Measurements from ENCODE around the gene ZNF724. TPM values are rescaled to one million over a fixed set of nuclear protein-coding genes. Genes with fewer than 3 reads are reported as not detected.
"Not testable (repeated sequence)": the region's sequence is repeated elsewhere in the genome, so short reads cannot be mapped to it uniquely, and the experiment has no call there.

The ZNF724 gene
- total RNA-seq, 2 donors from 2014 or later: 2.1 to 3.2 TPM

- Mint-ChIP-seq H3K27ac (peak overlapping the region; percentile 21), H3K4me3 (no peak overlapping the region), H3K4me1 (peaks cover 3% of the 10 kb centered on the region), H3K36me3 (ENCODE audit: low read depth) (peaks cover 4% of the 10 kb centered on the region), H3K27me3 (no peaks in the 10 kb centered on the region)
- ATAC-seq (no peak), DNase-seq (no peak)
- H3K9me3 ChIP-seq (ENCODE audit: control insufficient read depth, low read length, poor library complexity, severe bottlenecking): no peaks in the 10 kb centered on the region
These were observed 13.8 kb upstream of the ZNF724 start for GRCh38 chr19:23263870-23264590.

DNA sequence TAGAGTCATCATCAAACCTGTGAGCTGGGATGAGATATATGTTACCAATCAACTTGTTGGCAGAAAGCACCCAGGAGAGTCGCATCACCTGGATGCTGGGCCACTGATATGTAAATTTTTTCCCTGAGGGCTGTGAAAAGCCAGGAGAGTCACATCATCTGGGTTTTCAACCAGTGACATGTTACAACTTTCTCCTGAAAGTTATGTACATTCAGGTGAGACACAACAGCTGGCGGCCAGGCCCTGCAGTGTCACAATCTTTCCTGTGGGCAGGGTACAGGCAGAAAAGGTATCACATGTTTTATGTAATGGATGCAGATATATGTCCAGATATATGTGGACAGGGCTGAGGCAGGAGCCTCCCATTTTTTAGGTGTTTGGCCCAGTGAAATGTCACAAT lies 13.2 kb upstream of the ZNF724 start:
- DNase-seq: no peak
- H3K4me3 Mint-ChIP-seq: no peak overlapping the region
- no peaks in the 10 kb centered on the region for H3K27me3 Mint-ChIP-seq
- ATAC-seq: no peak
- H3K27ac Mint-ChIP-seq: peak overlapping the region; percentile 21
- no peaks in the 10 kb centered on the region for H3K9me3 ChIP-seq (ENCODE audit: control insufficient read depth, low read length, poor library complexity, severe bottlenecking)
- H3K4me1 Mint-ChIP-seq: peaks cover 3% of the 10 kb centered on the region
- H3K36me3 Mint-ChIP-seq (ENCODE audit: low read depth): peaks cover 4% of the 10 kb centered on the region

- ATAC-seq (no peak), DNase-seq (no peak)
- no peaks in the 10 kb centered on the region for H3K9me3 ChIP-seq (ENCODE audit: control insufficient read depth, low read length, poor library complexity, severe bottlenecking)
- H3K36me3 Mint-ChIP-seq (ENCODE audit: low read depth): peaks cover 4% of the 10 kb centered on the region
- peaks cover 3% of the 10 kb centered on the region for H3K4me1 Mint-ChIP-seq
- H3K27me3 Mint-ChIP-seq: no peaks in the 10 kb centered on the region
- H3K27ac Mint-ChIP-seq: no peak overlapping the region
- no peak overlapping the region for H3K4me3 Mint-ChIP-seq
These were observed 12.7 kb upstream of the ZNF724 start for GRCh38 chr19:23262920-23263319.

DNA sequence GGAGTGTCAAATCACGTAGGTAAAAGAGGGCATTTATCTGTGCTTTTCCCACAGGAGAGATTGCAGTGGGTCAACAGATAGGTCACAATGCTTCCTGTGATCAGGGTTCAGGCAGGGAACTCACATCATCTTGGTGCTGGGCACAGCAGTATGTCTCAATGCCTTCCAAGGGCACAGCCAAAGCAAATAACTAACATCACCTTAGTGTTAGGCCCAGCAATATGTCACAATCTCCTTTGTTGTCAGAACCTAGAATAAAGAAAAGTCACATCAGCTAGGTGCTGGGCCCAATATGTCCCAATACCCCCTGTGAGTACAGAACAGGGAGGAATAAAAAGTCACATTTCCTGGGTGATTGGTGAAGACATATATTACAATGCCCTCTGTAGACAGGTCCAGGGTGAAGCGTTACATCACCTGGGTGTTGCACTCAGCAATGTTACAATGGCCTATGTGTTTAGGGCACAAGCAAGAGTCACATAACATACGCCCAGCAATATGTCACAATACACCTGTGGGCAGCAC lies 11.4 kb upstream of the ZNF724 start:
- H3K27ac Mint-ChIP-seq: no peak overlapping the region
- H3K27me3 Mint-ChIP-seq: no peaks in the 10 kb centered on the region
- peaks cover 4% of the 10 kb centered on the region for H3K36me3 Mint-ChIP-seq (ENCODE audit: low read depth)
- H3K4me3 Mint-ChIP-seq: no peak overlapping the region
- no peak for ATAC-seq
- DNase-seq: no peak
- no peaks in the 10 kb centered on the region for H3K9me3 ChIP-seq (ENCODE audit: control insufficient read depth, low read length, poor library complexity, severe bottlenecking)
- H3K4me1 Mint-ChIP-seq: no peaks in the 10 kb centered on the region

- ATAC-seq (no peak), DNase-seq (no peak)
- no peaks in the 10 kb centered on the region for H3K4me1 Mint-ChIP-seq
- no peaks in the 10 kb centered on the region for H3K9me3 ChIP-seq (ENCODE audit: control insufficient read depth, low read length, poor library complexity, severe bottlenecking)
- peaks cover 4% of the 10 kb centered on the region for H3K36me3 Mint-ChIP-seq (ENCODE audit: low read depth)
- H3K27me3 Mint-ChIP-seq: no peaks in the 10 kb centered on the region
- H3K27ac Mint-ChIP-seq: peak overlapping the region; percentile 49
- no peak overlapping the region for H3K4me3 Mint-ChIP-seq
These were observed 10.8 kb upstream of the ZNF724 start for GRCh38 chr19:23260956-23261355.

GRCh38 chr19:23259961-23260360 lies 9.8 kb upstream of the ZNF724 start:
- peak overlapping the region; percentile 49 for H3K27ac Mint-ChIP-seq
- H3K9me3 ChIP-seq (ENCODE audit: control insufficient read depth, low read length, poor library complexity, severe bottlenecking): no peaks in the 10 kb centered on the region
- no peak overlapping the region for H3K4me3 Mint-ChIP-seq
- H3K27me3 Mint-ChIP-seq: no peaks in the 10 kb centered on the region
- DNase-seq: no peak
- peaks cover 4% of the 10 kb centered on the region for H3K36me3 Mint-ChIP-seq (ENCODE audit: low read depth)
- ATAC-seq: no peak
- H3K4me1 Mint-ChIP-seq: no peaks in the 10 kb centered on the region

- H3K4me3 Mint-ChIP-seq: no peak overlapping the region
- DNase-seq (no peak), ATAC-seq (no peak)
- no peaks in the 10 kb centered on the region for H3K4me1 Mint-ChIP-seq
- H3K27ac Mint-ChIP-seq: no peak overlapping the region
- no peaks in the 10 kb centered on the region for H3K9me3 ChIP-seq (ENCODE audit: control insufficient read depth, low read length, poor library complexity, severe bottlenecking)
- peaks cover under 1% of the 10 kb centered on the region for H3K36me3 Mint-ChIP-seq (ENCODE audit: low read depth)
- no peaks in the 10 kb centered on the region for H3K27me3 Mint-ChIP-seq
These were observed 5.5 kb upstream of the ZNF724 start for GRCh38 chr19:23255700-23256099.

GRCh38 chr19:23254141-23254910 lies 4.1 kb upstream of the ZNF724 start:
- Mint-ChIP-seq H3K27ac (no peak overlapping the region), H3K4me3 (no peak overlapping the region), H3K4me1 (peaks cover 4% of the 10 kb centered on the region), H3K36me3 (ENCODE audit: low read depth) (no peaks in the 10 kb centered on the region), H3K27me3 (no peaks in the 10 kb centered on the region)
- DNase-seq (no peak), ATAC-seq (no peak)
- no peaks in the 10 kb centered on the region for H3K9me3 ChIP-seq (ENCODE audit: control insufficient read depth, low read length, poor library complexity, severe bottlenecking)

DNA sequence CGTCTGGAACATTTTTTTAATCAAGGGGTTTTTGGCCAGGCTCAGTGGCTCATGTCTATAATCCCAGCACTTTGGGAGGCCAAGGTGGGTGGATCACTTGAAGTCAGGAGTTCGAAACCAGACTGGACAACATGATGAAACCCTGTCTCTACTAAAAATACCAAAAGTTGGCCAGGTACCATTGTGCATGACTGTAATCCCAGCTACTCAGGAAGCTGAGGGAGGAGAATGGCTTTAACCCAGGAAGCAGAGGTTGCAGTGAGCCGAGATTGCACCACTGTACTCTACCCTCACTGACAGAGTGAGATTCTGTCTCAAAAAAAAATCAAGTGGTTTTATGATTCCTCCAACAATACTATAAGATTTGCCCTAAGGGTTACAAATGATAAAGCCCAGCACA lies 3.1 kb upstream of the ZNF724 start:
- H3K4me1 Mint-ChIP-seq; H3K4me3 Mint-ChIP-seq; H3K9me3 ChIP-seq (ENCODE audit: control insufficient read depth, low read length, poor library complexity, severe bottlenecking); H3K27me3 Mint-ChIP-seq; DNase-seq; H3K27ac Mint-ChIP-seq; H3K36me3 Mint-ChIP-seq (ENCODE audit: low read depth); ATAC-seq: not testable (repeated sequence)

DNA sequence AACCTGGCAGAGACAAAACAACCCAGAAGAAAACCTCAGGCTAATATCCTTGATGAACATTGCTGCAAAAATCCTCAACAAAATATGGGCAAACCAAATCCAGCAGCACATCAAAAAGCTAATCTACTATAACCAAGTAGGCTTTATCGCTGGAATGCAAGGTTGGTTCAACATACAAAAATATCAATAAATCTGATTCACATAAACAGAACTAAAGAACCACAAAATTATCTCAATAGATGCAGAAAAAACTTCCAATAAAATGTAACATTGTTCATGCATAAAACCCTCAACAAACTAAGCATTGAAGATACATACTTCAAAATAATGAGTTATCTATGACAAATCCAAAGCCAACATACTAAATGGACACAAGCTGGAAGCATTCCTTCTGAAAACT lies 8.8 kb downstream of the ZNF724 start:
- DNase-seq: no peak
- H3K9me3 ChIP-seq (ENCODE audit: control insufficient read depth, low read length, poor library complexity, severe bottlenecking): peaks cover 24% of the 10 kb centered on the region
- Mint-ChIP-seq H3K27ac (no peak overlapping the region), H3K4me1 (no peaks in the 10 kb centered on the region), H3K36me3 (ENCODE audit: low read depth) (peaks cover 12% of the 10 kb centered on the region), H3K4me3 (no peak overlapping the region), H3K27me3 (no peaks in the 10 kb centered on the region)
- ATAC-seq: no peak

- no peaks in the 10 kb centered on the region for H3K27me3 Mint-ChIP-seq
- H3K9me3 ChIP-seq (ENCODE audit: control insufficient read depth, low read length, poor library complexity, severe bottlenecking): peaks cover 30% of the 10 kb centered on the region
- ATAC-seq (no peak), DNase-seq (no peak)
- H3K4me3 Mint-ChIP-seq: no peak overlapping the region
- no peaks in the 10 kb centered on the region for H3K4me1 Mint-ChIP-seq
- H3K36me3 Mint-ChIP-seq (ENCODE audit: low read depth): peaks cover 2% of the 10 kb centered on the region
- no peak overlapping the region for H3K27ac Mint-ChIP-seq
These were observed 27.1 kb downstream of the ZNF724 start for GRCh38 chr19:23222998-23223652.

- Mint-ChIP-seq H3K27me3 (no peaks in the 10 kb centered on the region), H3K4me1 (no peaks in the 10 kb centered on the region), H3K27ac (no peak overlapping the region), H3K4me3 (no peak overlapping the region), H3K36me3 (ENCODE audit: low read depth) (no peaks in the 10 kb centered on the region)
- no peak for DNase-seq
- ATAC-seq: no peak
- no peaks in the 10 kb centered on the region for H3K9me3 ChIP-seq (ENCODE audit: control insufficient read depth, low read length, poor library complexity, severe bottlenecking)
These were observed 46.3 kb downstream of the ZNF724 start for GRCh38 chr19:23203841-23204344.

GRCh38 chr19:23190341-23190740 lies 59.9 kb downstream of the ZNF724 start:
- Mint-ChIP-seq H3K27me3 (no peaks in the 10 kb centered on the region), H3K27ac (no peak overlapping the region), H3K4me3 (no peak overlapping the region), H3K4me1 (no peaks in the 10 kb centered on the region), H3K36me3 (ENCODE audit: low read depth) (no peaks in the 10 kb centered on the region)
- ATAC-seq: no peak
- DNase-seq: no peak
- no peaks in the 10 kb centered on the region for H3K9me3 ChIP-seq (ENCODE audit: control insufficient read depth, low read length, poor library complexity, severe bottlenecking)
